GM21825 (cell line): ENCODE data around the gene RNF40.

Experiments
- ATAC-seq: cut with Tn5 transposase; IDR thresholded peaks from one replicate; pipeline ENCODE4 v1.9.1; 2021; ENCODE audit warnings: mild to moderate bottlenecking, moderate library complexity; ENCODE audit not compliant: unreplicated experiment

The RNF40 gene

DNA sequence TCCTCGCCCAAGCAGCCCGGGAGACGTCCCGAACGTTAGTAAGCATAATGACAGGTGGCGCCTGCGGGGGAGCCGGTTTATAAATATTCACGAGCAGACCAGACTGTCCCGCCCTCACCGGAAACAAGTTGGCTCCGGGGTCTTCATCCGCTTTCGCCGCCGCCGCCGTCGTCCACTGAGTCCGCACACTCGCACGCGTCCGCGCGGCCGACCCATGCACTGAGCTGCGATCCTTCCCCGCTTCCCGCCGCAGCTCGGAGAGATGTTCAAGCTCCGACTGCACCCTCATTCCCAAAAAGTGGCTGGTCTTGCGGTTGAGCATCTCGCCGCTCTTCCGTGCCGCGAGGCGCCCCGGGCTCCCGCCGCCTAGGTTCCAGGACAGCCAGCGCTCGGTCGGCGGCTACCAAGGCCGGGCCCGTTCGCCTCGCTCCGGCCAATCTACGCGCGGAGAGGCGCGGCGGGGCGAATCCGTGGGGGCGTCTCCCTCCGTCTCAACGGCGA, 645 bp upstream of the RNF40 start:
- peak; percentile 25 for ATAC-seq

DNA sequence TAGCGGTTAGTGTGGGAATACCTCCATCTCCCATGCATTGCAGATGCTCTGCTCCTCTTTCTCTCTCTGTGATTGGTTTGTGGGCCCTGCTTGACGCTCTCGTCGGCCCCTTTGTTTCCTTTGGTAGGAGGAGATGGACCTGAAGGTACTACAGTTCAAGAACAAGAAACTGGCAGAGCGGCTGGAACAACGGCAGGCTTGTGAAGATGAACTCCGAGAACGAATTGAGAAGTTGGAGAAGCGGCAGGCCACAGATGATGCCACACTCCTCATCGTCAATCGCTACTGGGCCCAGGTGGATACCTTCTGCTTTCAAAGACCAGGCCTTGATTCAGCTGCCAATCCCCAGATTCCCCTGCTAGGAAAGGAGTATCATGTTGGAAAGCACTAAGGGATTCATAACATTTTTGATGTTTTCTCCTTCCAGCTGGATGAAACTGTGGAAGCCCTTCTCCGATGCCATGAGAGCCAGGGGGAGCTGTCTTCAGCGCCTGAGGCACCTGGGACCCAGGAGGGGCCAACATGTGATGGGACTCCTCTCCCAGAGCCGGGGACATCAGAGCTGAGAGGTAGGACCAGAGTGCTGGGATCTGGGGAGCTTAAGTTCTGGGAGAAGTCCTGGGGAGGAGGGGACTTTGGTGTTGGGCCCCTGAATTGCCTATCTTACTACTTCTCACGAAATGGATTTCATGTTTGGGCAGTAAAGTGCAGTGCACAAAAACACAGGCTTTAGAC, 1.0 kb downstream of the RNF40 start:
- ATAC-seq = no peak

DNA sequence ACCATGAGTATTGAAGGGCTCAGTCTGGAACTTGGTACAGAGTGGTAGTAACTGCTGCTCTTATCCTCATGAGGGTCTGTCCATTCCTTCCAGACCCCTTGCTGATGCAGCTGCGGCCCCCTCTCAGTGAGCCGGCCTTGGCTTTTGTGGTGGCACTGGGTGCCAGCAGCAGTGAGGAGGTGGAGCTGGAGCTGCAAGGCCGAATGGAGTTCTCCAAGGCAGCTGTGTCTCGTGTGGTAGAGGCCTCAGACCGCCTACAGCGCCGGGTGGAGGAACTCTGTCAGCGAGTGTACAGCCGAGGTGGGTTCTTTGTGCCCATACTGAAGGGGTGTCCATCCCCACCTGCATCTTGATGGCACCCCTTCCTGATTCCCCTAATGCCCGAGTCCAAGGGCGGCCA, 2.0 kb downstream of the RNF40 start:
- ATAC-seq = no peak

DNA sequence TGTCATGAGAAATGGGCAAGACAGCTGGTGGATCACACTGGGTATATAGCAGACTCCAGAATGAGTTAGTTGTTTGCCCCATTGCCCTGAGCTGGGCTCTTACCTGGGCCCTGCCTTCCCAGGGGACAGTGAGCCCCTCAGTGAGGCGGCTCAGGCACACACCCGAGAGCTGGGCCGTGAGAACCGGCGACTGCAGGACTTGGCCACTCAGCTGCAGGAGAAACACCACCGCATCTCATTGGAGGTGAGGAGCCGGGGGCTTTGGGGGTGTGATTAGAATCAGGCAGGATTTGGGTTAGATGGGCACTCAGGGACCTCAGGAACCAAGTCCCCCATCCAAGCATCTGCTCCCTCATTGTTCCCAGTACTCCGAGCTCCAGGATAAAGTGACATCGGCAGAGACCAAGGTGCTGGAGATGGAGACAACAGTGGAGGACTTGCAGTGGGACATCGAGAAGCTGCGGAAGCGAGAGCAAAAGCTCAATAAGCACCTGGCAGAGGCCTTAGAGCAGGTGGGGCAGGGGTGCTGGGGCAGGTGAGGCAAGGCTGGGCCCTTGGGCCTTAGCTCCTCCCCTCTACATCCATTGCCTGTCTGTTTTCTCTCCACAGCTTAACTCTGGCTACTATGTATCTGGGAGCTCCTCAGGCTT, 2.8 kb downstream of the RNF40 start:
- ATAC-seq = no peak

DNA sequence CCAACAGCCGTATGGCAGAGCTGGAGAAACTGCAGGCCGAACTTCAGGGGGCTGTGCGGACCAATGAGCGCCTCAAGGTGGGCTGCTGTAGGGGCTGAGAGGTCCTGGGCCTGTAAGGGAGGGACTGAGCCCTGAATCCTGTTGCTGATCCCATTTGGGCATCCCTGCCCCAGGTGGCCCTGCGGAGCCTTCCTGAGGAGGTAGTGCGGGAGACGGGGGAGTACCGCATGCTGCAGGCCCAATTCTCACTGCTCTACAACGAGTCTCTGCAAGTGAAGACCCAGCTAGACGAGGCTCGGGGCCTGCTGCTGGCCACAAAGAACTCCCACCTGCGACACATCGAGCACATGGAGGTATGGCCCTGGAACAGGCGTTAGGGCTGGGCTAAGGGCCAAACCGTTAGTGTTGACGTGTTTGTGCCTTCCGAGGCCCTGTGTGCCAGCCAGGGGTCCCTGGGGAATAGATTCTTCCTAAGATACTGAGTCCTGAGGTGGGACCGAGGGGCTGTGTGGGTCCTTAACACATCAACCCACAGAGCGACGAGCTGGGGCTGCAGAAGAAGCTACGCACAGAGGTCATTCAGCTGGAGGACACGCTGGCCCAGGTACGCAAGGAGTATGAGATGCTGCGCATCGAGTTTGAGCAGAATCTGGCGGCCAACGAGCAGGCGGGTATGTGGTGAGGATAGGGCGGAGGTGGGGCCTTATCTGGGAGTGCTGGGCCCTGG, 4.2 kb downstream of the RNF40 start:
- ATAC-seq = no peak

DNA sequence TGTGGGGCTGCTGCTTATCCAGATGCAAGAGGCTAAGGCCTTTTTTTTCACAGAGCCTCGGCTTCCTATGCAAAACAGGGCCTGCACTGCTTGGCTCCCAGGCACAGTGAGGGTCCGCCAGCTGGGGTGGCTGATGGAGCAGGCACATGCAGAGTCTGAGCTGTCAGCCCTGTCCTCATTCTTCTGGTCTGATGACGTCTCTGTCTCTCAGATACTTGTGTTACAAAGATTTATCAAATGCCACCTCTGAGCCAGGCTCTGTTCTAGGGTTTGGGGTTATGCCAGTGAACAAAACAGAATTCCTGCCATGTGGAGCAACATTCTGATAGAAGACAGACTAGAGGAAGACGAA, 4.8 kb downstream of the RNF40 start:
- no peak for ATAC-seq

DNA sequence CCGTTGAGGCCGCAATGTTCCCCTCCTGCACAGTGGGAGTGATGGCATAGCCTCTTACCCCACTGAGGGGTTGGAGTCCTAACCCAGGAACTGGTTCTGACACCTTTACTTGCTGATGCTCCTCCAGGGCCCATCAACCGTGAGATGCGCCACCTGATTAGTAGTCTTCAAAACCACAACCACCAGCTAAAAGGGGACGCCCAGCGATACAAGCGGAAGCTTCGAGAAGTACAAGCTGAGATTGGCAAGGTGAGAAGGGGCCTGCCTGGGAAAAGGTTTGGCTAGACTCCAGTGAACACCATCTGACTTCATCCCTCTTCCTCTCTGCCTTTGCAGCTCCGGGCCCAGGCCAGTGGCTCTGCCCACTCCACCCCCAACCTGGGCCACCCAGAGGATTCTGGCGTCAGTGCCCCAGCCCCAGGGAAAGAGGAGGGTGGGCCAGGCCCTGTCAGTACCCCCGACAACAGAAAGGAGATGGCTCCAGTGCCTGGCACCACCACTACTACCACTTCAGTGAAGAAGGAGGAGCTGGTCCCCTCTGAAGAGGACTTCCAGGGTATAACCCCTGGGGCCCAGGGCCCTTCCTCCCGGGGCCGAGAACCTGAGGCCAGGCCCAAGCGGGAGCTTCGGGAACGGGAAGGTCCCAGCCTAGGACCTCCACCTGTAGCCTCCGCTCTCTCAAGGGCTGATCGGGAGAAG, 5.8 kb downstream of the RNF40 start:
- ATAC-seq = no peak

DNA sequence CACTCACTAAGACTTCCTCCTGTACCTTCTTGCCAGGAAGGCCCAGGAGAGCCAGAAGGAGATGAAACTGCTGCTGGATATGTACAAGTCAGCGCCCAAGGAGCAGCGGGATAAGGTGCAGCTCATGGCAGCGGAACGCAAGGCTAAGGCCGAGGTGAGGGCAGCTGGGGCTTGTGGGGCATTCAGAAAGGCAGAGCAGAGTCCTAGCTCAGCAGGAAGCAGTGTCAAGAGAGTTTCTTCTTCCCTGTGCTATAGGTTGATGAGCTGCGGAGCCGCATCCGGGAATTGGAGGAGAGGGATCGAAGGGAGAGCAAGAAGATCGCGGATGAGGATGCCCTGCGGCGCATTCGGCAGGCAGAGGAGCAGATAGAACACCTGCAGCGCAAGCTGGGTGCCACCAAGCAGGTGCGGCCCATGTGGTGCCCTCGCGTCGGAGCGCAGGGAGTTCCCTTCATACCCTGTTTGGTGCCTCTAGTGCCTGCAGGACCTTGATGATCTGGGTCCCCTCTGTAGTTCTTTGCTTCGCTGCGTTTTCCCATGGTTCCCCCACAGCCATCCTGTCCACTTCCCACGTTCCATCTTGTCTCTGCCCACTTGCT, 6.6 kb downstream of the RNF40 start:
- no peak for ATAC-seq

DNA sequence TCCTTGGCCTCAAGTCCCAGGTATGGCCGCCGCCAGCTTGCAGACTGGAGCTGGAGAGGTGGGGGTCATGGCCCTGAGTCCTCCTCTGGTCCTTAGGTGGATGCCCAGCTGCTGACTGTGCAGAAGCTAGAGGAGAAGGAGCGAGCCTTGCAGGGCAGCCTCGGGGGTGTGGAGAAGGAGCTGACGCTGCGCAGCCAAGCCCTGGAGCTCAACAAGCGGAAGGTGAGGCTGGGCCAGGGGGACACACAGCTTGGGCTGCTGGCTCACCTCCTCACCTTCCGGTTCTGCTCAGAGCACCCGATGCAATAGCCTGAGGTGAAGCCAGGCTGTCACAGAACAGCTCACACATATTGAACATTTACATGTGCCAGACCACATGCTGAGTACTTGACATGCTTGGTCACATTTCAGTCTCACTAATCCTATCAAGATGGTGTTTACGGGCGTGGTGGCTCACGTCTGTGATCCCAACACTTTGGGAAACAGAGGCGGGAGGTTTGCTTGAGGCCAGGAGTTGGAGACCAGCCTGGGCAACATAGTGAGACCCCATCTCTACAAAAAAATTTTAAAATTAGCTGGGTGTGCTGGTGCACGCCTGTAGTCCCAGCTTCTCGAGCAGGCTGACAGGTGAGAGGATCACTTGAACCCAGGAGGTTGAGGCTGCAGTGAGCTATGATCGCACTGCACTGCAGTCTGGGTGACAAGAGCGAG, 7.4 kb downstream of the RNF40 start:
- ATAC-seq = no peak

DNA sequence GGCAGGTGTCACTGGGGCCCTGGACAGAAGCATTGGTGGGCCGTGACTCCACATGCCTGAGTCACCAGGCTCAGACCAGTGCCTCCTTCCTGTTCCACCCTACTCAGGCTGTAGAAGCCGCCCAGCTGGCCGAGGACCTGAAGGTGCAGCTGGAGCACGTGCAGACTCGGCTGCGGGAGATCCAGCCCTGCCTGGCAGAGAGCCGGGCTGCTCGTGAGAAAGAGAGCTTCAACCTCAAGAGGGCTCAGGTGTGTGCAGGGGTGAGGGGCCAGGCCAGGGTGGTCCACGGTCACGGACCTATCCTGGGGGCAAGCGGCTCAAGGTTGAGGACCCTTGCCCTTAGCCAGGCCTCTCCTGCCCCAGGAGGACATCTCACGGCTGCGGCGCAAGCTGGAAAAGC, 9.6 kb downstream of the RNF40 start:
- no peak for ATAC-seq

DNA sequence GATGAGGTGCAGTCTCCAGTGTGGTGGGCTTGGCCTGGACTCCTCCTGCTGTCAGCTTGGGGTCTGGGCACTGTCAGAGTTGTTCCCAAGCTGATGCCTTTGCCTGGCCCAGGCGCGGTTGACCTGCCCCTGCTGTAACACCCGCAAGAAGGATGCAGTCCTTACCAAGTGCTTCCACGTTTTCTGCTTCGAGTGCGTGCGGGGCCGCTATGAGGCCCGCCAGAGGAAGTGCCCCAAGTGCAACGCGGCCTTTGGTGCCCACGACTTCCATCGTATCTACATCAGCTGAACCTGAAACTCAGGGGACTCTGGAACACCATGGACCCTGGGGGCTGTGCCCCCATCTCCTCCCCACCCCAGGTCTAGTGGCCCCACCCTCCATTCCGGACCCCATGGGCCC, 11.7 kb downstream of the RNF40 start:
- ATAC-seq = no peak

DNA sequence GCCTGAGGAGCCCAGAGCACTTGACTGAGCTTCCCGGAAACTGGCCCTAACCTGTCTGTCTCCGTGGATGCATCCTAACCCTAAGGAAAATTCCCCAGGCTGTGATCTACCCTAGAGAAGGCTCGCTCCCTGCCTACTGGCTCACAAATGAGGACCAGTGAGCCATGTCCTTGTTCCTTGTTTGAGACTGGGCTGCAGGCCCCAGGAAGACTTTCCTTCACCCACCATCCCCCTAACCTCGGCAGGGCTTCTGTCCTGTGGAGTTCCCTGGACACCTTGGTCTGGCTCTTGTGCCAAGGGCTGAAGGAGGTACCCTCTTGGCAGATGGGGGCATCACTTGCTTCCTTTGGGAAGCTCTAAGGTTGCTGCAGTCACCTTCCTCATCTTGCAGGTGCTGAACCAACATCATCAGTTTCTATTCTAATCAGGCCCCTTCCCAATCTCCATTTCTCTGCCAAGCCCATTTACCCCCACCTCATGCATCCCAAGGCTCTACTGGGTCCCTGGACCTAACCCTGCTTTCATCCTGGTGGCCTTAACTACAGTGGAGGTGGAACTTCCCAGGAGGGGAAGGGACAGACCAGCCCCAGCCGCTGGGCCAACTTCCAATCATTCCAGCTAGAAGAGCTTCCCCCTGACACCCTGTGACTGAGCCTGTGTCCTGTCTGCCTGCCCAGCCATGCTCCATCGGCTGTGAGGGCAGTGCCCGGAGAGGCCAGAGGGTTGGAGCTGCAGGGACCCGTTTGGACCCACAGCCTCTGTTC, 12.4 kb downstream of the RNF40 start:
- no peak for ATAC-seq

DNA sequence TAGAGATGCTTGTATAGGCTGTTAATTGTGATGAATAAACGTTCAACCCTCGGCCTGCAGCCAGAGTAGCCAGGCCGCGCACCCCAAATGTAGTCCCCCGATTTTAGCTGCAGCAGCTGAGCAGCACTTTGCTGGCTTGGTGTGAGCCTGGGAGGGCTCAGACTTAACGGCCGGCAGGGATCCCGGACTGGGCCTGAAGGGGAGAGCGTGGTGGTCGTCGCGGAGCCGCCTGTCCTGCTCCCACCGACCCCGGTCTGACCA, 12.9 kb downstream of the RNF40 start:
- ATAC-seq = peak; percentile 4

DNA sequence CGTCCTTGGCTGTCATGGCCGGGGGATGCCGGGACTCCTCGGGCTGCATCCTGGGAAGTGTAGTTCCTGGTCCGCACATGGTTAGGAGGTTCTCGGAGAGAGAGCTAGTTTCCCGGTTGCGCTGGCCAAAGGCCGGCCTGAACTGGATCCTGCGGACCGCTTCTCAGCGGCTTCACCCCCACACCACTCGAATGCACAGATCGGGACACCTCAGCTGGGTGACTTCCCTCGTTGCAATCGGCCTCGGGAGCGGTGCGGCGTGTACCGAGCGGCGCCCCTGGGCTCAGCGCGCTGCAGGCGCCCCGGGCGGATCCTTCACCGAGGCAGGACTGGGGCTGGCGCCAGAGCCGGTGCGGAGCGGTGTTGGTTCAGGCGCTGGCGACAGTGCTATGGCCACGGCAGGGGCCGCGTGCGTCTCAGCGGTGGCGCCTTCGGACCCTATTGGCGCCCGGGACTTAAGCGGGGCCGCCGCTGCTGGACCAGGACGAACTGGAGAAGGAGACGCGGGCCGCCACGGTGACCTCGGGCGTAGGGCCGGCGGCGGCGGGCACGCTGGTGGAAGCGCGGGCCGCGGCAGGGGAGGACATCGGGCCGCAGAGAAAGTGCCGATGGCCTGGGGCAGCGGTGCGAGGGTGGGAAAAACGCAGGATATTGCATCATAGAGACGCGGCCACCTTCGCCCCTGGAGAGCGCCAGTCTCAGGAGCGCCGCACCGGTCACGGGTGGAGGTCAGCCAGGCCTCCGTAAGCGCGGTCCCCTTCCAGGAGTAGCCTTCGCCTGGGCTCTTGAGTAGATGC, 13.5 kb downstream of the RNF40 start:
- ATAC-seq = peak; percentile 55

DNA sequence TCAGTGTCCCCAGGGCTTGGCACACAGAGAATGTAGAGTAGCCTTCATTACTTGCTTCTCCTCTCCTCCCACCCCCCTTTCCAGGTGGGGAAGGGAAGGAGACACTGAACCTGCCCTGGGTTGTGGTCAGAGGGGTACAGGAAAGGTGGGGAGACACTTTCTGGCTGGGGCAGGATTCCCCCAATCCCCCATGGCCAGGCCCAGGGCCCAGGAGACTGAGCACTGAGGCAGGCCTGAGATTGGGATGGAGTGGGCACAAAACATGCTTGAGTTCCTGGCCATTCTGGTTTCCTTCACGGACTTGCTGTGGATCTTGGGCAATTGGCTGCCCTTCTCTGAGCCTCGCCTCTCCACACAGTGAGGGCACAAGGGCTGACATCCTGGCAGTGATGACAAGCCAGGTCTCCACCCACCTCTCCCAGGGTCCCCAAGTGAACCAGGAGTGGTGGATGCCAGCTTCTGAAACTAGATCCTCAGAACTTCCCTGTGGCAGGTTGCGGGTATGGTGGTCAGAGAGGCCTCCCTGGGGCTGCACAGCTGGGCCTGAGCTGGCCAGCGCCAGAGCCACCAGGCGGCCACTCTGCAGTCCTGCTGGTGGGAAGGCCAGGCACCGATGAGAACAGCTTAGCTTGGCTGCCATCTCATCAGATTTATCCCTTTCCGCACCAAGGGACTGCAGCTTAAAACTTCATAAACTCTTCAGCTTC, 15.6 kb downstream of the RNF40 start:
- no peak for ATAC-seq

DNA sequence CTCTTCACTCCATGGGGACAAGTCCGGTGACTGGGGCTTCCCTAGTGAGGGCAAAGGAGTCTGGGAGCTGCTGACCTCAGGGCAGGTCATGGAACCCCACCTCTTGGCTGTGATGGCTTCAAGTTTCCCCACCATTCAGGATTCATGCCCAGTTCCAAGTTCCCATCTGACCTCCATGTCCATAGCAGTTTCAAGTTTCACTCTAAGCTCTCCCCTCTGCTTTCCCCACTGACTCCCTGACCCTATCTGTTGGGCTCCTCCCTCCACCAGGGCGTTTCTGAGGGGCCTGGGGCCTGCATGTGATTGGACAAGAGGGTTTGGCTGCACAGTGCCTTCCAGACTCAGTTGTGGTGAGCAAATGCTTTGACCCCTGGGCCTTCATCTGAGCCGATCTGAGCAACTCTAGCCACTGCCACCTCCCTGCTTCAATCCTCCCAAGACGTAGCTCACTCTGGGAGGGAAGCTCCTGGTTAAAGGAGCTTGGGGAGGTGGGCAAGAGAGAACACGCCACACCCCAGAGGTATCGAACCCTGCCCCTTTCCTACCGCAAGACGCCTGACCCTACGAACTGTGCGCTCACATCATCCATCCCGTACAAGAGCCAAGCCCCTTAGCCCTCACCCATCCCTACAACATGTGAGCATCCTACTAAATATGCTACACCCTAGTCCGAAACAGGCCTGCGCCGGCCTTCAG, 16.6 kb downstream of the RNF40 start:
- no peak for ATAC-seq

DNA sequence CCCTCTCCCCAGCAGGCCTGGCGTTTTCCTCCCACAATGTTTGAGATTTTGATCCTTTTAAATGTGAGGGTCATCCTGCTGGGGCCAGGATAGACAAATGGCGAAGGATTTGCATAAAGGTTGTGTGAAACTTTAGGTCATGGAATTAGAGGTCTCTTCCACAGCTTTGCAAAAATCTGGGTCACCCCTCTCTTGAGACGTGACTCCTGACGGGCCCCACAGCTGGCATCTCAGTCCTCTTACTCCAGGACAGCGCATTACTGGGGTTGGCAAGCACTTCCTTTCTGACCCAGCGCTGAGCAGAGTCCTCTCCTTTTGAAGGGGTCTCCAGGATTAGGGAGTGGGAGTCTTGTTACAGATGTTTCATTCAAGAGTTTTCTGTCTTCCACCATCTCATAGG, 17.5 kb downstream of the RNF40 start:
- ATAC-seq = no peak

DNA sequence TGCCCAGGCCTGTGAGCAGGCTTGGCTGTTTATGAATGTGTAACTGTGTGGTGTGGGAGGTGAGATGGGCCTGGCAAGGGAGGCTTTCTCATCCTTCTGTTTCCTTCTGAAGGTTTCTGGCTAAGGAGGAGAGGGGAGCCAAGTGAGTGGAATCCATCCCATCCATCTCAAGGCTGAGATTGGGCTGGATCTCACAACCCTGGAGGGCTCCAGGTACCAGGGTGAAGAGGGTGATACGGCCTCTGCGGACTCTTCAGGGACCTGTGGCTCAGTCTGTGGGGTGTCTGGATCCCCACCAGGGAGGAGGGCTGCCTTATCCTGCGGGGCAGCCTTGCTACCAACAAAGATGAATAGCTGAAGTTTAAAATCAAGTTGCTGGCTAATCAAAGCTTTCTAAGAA, 17.9 kb downstream of the RNF40 start:
- no peak for ATAC-seq
